ENCODE measurements around the gene TLE1. TPM values are rescaled to one million over a fixed set of nuclear protein-coding genes. Genes with fewer than 3 reads are reported as not detected.

TLE1 gene
- total RNA-seq, 1 experiment from 2014 or later, result 79.3 TPM

DNA sequence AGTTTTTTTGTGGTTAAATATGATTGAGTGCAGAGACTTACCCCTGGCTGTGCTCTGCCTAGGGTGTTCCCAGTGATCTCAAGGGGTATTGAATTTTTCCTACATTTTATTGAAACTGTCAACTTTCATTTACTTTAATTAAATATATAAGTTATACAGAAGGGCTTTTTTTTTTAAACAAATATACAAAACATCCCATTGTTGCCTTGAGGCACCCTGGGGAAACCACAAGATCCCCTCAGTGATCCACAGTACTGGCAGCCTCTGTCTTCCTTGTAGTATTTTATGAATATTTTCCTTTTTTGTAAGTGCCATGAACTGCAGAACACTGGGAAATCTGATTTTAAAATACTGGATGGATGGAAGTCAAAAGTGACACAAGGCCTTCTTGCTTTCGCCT is 123.7 kb downstream of the TLE1 start:
- TF ChIP-seq CTCF (conservative IDR thresholded peaks at IDR 0.05), result no peak
- H3K27me3 Mint-ChIP-seq (ENCODE audit: low read depth), result peaks cover 4% of the 10 kb centered on the region; the same call in 1 of the 2 replicates
- no peaks in the 10 kb centered on the region for H3K27me3 ChIP-seq (ENCODE audit: insufficient read depth, low read length)
- no peak overlapping the region for H2BK20ac ChIP-seq (ENCODE audit: low read depth, low read length, poor library complexity, severe bottlenecking)
- H3K4ac ChIP-seq (ENCODE audit: low read depth, low read length), result no peak overlapping the region
- no peaks in the 10 kb centered on the region for H3K9me3 ChIP-seq (ENCODE audit: control insufficient read depth, low read depth, low read length)
- H2AFZ ChIP-seq (ENCODE audit: low read length), result no peak overlapping the region
- no peak overlapping the region for H3K9ac ChIP-seq (ENCODE audit: extremely low read depth, insufficient read length, low read length)
- H3K4me1 Mint-ChIP-seq, result peaks cover 18 to 25% of the 10 kb centered on the region in 2 experiments
- no peaks in the 10 kb centered on the region for H3K36me3 Mint-ChIP-seq (ENCODE audit: insufficient read depth in 1 of 3, low read depth in 3 of 3)
- no peak for DNase-seq
- no CpG with 5 or more reads among the region's 1 CpG for WGBS (ENCODE audit: extremely low coverage, insufficient read length, low lambda C conversion rate)
- H3T11ph ChIP-seq (ENCODE audit: low read length), result no peak overlapping the region
- H3K56ac ChIP-seq (ENCODE audit: insufficient read length, low read depth, low read length), result no peak overlapping the region
- no peak overlapping the region for H3K23ac ChIP-seq (ENCODE audit: insufficient read length, low read depth, low read length)
- no peaks in the 10 kb centered on the region for H3K4me1 ChIP-seq (ENCODE audit: insufficient read depth, low read length)
- H4K5ac ChIP-seq (ENCODE audit: insufficient read length, low read depth, low read length), result no peak overlapping the region
- no peak overlapping the region for H2AK5ac ChIP-seq (ENCODE audit: insufficient read length, low read length)
- H3K4me3 Mint-ChIP-seq, result no peak overlapping the region; a peak in 1 of 5 replicates
- no peak overlapping the region for H3K4me2 ChIP-seq (ENCODE audit: insufficient read depth, insufficient read length, low read length)
- H3K14ac ChIP-seq (ENCODE audit: insufficient read depth, low read length), result no peak overlapping the region
- H3K9me3 Mint-ChIP-seq, result no peaks in the 10 kb centered on the region
- no peaks in the 10 kb centered on the region for H4K20me1 ChIP-seq (ENCODE audit: control insufficient read depth, insufficient read depth, insufficient read length)
- no peak overlapping the region for H2BK15ac ChIP-seq (ENCODE audit: low read depth, low read length)
- no peak overlapping the region for H4K91ac ChIP-seq (ENCODE audit: insufficient read length, low read depth, low read length)
- H3K27ac Mint-ChIP-seq, result no peak overlapping the region
- H3K23me2 ChIP-seq (ENCODE audit: insufficient read length, low read depth, low read length, poor library complexity, severe bottlenecking), result no peaks in the 10 kb centered on the region
- H3K79me2 ChIP-seq (ENCODE audit: insufficient read depth, low read length), result no peaks in the 10 kb centered on the region
- H4K8ac ChIP-seq (replicated peaks; ENCODE audit: insufficient read length, low read depth, low read length), result no peak overlapping the region
- H3K27ac ChIP-seq (ENCODE audit: insufficient read length, low read depth, low read length), result no peak overlapping the region
- H2BK120ac ChIP-seq (ENCODE audit: low read depth, low read length, poor library complexity, severe bottlenecking), result no peak overlapping the region
- no peaks in the 10 kb centered on the region for H3K79me1 ChIP-seq (ENCODE audit: insufficient read depth, low read depth, low read length, poor library complexity, severe bottlenecking)
- H2BK5ac ChIP-seq (ENCODE audit: insufficient read length, low read length), result no peak overlapping the region
- no peak overlapping the region for H2BK12ac ChIP-seq (ENCODE audit: insufficient read length, low read depth, low read length)
- H3K18ac ChIP-seq (ENCODE audit: insufficient read length, low read depth, low read length), result no peak overlapping the region
